T47D (cell line): ENCODE data around the gene N4BP2.
"Not testable (repeated sequence)": the region's sequence is repeated elsewhere in the genome, so short reads cannot be mapped to it uniquely, and the experiment has no call there.

Experiments used
- DNase-seq, 2 experiments: peaks; one replicate each; pipeline versions ENCODE4 v3.0.0 to v3.0.0-alpha.2; 2011 to 2012; ENCODE audit warnings: low read depth in 1 of 2, low spot score in 1 of 2
- JUND ChIP-seq: IDR thresholded peaks from 2 replicates; pipeline ENCODE4 v1.6.1; 2012; ENCODE audit warnings: low read depth
- in situ Hi-C: cut with HindIII; loops from 2 replicates; pipeline ENCODE4 v1.10.0; 2016; ENCODE audit warnings: low sequenced_read_pairs, low pct_unique_long_range_greater_than_20kb

N4BP2 gene

GRCh38 chr4:40143926-40144508 is 87.4 kb downstream of the N4BP2 start:
- TF ChIP-seq JUND, result no peak
- in situ Hi-C loops, result no loop called here
- no peak for DNase-seq

GRCh38 chr4:40144716-40145115 is 88.1 kb downstream of the N4BP2 start:
- in situ Hi-C loops, result no loop called here
- no peak for TF ChIP-seq JUND
- DNase-seq, result no peak

- in situ Hi-C loops, DNase-seq: not testable (repeated sequence)
These were observed 90.8 kb downstream of the N4BP2 start for GRCh38 chr4:40147490-40147889.

- no peak for TF ChIP-seq JUND
- DNase-seq, result peak; percentile 11 to 84
- in situ Hi-C loops, result no loop called here
These were observed 93.3 kb downstream of the N4BP2 start for GRCh38 chr4:40149960-40150385.

- no peak for TF ChIP-seq JUND
- DNase-seq, result no peak
- in situ Hi-C loops, result no loop called here
These were observed 94.3 kb downstream of the N4BP2 start for GRCh38 chr4:40150932-40151331.

- in situ Hi-C loops, result no loop called here
- DNase-seq, result no peak
- no peak for TF ChIP-seq JUND
These were observed 96.0 kb downstream of the N4BP2 start for GRCh38 chr4:40152637-40153036.

- in situ Hi-C loops, result no loop called here
- TF ChIP-seq JUND, result no peak
- no peak for DNase-seq
These were observed 100.8 kb downstream of the N4BP2 start for GRCh38 chr4:40157436-40157835.

- TF ChIP-seq JUND, result no peak
- no peak for DNase-seq
- in situ Hi-C loops, result no loop called here
These were observed 103.6 kb downstream of the N4BP2 start for GRCh38 chr4:40160258-40160657.

- in situ Hi-C loops, result no loop called here
- DNase-seq, result no peak
- no peak for TF ChIP-seq JUND
These were observed 107.8 kb downstream of the N4BP2 start for GRCh38 chr4:40164459-40164858.

GRCh38 chr4:40165916-40166315 is 109.3 kb downstream of the N4BP2 start:
- in situ Hi-C loops, result no loop called here
- no peak for DNase-seq
- no peak for TF ChIP-seq JUND

GRCh38 chr4:40168070-40168469 is 111.4 kb downstream of the N4BP2 start:
- TF ChIP-seq JUND, result no peak
- in situ Hi-C loops, result no loop called here
- no peak for DNase-seq

GRCh38 chr4:40170588-40170987 is 113.9 kb downstream of the N4BP2 start:
- DNase-seq, result no peak
- TF ChIP-seq JUND, result no peak
- in situ Hi-C loops, result no loop called here

GRCh38 chr4:40173470-40173875 is 116.8 kb downstream of the N4BP2 start:
- no peak for TF ChIP-seq JUND
- DNase-seq, result no peak
- in situ Hi-C loops, result no loop called here

- in situ Hi-C loops, result no loop called here
- no peak for DNase-seq
- no peak for TF ChIP-seq JUND
These were observed 120.0 kb downstream of the N4BP2 start for GRCh38 chr4:40176602-40177001.
